H1 (cell line): ENCODE measurements around the gene MMP24. TPM values are rescaled to one million over a fixed set of nuclear protein-coding genes. Genes with fewer than 3 reads are reported as not detected.

Experiments
- CHD1 ChIP-seq: IDR thresholded peaks from 2 replicates; pipeline ENCODE4 v1.6.1; 2012; ENCODE audit warnings: low read depth, low read length, improper control_type of control experiment
- CTCF ChIP-seq, 3 experiments: IDR thresholded peaks; 1 replicate in 2 of 3; 2 replicates in 1 of 3; pipeline versions ENCODE4 v1.5.1 to v1.6.1; 2011; ENCODE audit warnings: low read length in 3 of 3, mild to moderate bottlenecking in 3 of 3, inconsistent platforms in 2 of 3, low read depth in 1 of 3, moderate library complexity in 1 of 3; ENCODE audit not compliant: insufficient read depth in 1 of 3; ENCODE audit errors: control extremely low read depth in 1 of 3
- E2F6 ChIP-seq: IDR thresholded peaks from 2 replicates; pipeline ENCODE4 v1.6.1; 2012; ENCODE audit warnings: inconsistent platforms
- HDAC6 ChIP-seq: IDR thresholded peaks from one replicate; pipeline ENCODE4 v1.7.1; 2012; ENCODE audit warnings: low read depth, mild to moderate bottlenecking, inconsistent platforms, low read length, moderate library complexity
- KDM4A ChIP-seq: IDR thresholded peaks from one replicate; pipeline ENCODE4 v1.7.1; 2012; ENCODE audit warnings: low read depth, mild to moderate bottlenecking, moderate library complexity, low read length, inconsistent platforms; ENCODE audit not compliant: severe bottlenecking
- SUZ12 ChIP-seq: fragments of 200-600 bp; sonication (generic); IDR thresholded peaks from 2 replicates; pipeline ENCODE4 v1.6.1; 2012; ENCODE audit warnings: mild to moderate bottlenecking, inconsistent platforms, low read length, moderate library complexity, mixed read lengths
- polyA plus RNA-seq, 7 experiments: library from polyadenylated mRNA; depleted of rRNA in 3 of 7; stranded (reverse) in 5 of 7; unstranded in 2 of 7; fragments of >200 nt in 5 of 7; fragments of 200-250 nt in 2 of 7; gene quantifications; 1 replicate in 5 of 7; 2 replicates in 1 of 7; 4 replicates in 1 of 7; pipeline versions ENCODE4 v1.2.1 to v1.2.3, GENCODE V29; 2011 to 2013; ENCODE audit warnings: missing spikeins in 2 of 7, mixed read lengths in 2 of 7
- total RNA-seq: library from RNA; stranded (reverse); fragmentation: NEBNext Ultra II Directional; extraction: Animal tissue kit (Norgen Biotek cat#: 25700); gene quantifications from 2 replicates; pipeline ENCODE4 v1.2.1, GENCODE V29; 2021

MMP24 gene
- total and polyA plus RNA-seq, 2 of the 8 experiments (the other 6 are each of a cell fraction or from before 2014, with no cell fraction given): 18.8 to 21.4 TPM

DNA sequence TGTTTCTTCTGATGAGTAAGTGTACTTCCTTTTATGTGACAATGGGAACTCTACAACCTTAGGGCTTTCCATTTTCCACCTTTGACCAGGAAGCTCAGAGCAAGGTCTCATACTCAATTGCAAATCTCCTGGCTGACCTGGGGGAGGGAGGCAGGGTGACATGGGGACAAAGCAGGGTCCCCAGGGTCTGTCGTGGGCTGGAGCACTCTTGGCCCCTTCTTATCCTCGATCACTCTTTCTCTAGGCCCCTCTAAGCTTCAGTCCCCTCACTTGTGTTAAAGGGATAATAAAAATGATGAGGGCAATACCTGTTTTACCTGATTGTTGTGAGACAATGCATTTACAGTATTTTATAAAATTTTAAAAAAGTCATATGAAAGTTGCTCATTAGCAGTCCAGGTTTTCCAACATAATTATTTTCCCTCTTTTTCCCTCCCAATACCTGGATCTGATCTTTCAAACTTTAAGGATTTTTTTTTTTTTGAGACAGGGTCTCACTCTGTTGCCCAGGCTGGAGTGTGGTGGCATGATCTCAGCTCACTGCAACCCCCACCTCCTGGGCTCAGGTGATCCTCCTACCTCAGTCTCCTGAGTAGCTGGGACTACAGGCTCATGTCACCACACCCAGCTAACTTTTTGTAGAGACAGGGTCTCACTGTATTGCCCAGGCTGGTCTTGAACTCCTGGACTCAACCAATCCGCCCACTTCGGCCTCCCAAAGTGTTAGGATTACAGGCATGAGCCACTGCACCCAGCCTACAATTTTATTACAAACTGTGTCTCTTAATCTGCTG lies 74.2 kb downstream of the MMP24 start (continued):
- TF ChIP-seq SUZ12: no peak
- no peak for TF ChIP-seq HDAC6
- TF ChIP-seq KDM4A: no peak
- TF ChIP-seq E2F6: no peak
- no peak for TF ChIP-seq CHD1
- no peak for TF ChIP-seq CTCF (IDR thresholded peaks at IDR 0.05; ENCODE audit: control extremely low read depth in 1 of 3, insufficient read depth in 1 of 3, low read depth in 1 of 3, low read length in 3 of 3)
